NCI-H2196 treated with DMSO at 0.1 percent for 48 hours (cell line): Measurements from ENCODE around the gene FLNA.
"Not testable (repeated sequence)": the region's sequence is repeated elsewhere in the genome, so short reads cannot be mapped to it uniquely, and the experiment has no call there.

Experiments used
- DNase-seq: peaks from one replicate; lab custom pipeline; 2025; ENCODE audit not compliant: unreplicated experiment; lab: John Stamatoyannopoulos, UW

Gene FLNA

GRCh38 chrX:154398668-154399526 is 24.5 kb upstream of the FLNA start:
- DNase-seq: peak; percentile 44

DNA sequence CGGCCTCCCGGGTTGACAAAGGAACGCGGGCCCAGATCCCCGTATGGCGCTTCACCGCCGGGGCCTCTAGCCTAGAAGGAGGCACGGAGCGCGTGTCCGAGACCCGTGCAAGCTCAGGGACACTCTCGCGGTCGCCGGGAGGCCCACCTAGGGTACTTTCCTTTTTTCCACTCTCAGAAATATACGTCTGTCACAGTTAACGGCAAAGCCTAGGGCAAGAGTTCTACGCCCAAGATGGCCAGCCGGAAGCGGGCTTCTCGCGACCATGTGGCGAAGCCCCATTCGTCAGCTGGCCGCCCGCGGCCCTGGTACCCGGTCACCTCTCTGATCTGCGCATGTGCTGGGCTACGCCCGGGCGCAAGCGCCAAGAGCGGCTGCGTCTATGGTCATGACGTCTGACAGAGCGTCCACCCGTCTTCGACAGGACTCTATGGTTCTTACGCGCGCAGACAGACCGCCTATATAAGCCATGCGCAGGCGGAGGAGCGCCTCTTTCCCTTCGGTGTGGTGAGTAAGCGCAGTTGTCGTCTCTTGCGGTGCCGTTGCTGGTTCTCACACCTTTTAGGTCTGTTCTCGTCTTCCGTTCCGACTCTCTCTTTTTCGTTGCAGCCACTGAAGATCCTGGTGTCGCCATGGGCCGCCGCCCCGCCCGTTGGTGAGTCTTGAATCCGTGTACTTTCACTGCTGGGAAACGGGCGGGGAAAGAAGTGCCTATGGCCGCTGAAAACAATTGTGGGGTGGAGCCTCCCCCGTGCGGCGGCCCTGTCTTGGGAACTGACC is 23.6 kb upstream of the FLNA start, which contains the start of gene RPL10:
Gene RPL10, plus strand, starts transcription at position 490 of the 780 bp plus-strand sequence. Its CDS starts 143 bp downstream, at position 633.
- peak; percentile 79 for DNase-seq

- peak; percentile 24 for DNase-seq
Measured at GRCh38 chrX:154396973-154397887, 22.8 kb upstream of the FLNA start.

- not testable (repeated sequence) for DNase-seq
Measured at GRCh38 chrX:154396363-154396762, 21.9 kb upstream of the FLNA start.

- DNase-seq: not testable (repeated sequence)
Measured at GRCh38 chrX:154389812-154390747, 15.6 kb upstream of the FLNA start.

DNA sequence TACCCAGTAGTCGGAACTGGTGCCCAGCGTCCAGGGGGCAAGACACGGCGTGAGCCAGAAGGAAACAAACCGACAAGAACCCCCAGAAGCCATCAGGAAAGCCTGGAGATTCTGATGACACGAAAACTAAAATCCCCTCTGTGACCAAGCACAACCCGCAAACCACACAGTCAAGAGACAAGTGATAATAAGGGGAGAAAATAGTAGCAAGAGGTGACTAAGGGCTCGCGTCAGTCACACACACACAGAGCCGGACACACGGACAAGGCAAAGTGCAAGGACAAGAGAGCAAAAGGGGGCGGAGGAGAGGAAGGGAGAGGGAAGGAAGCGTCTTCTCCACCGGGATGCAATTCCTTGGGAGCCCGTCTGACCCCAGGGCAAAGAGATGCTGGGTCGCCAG is 14.2 kb upstream of the FLNA start:
- DNase-seq: not testable (repeated sequence)

DNA sequence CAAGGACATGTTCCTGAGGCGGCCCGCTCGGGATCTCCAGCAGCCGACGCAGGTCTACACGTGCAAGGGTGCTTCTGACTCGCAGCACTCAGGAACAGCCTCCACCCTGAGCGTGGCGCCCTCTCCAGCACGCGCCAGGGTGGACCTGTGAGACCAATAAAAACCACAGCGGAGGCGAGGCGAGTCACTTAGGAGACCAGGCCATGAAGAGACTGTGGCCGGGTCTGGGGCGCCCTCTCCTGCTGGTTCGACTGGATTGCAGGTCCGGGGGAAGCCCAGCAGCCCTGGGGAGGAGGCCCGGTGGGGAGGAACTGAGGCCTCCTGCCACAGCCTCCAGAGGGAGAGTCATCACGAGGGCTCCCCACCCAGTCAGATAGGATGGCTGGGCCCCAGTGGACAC is 13.7 kb upstream of the FLNA start:
- not testable (repeated sequence) for DNase-seq

DNA sequence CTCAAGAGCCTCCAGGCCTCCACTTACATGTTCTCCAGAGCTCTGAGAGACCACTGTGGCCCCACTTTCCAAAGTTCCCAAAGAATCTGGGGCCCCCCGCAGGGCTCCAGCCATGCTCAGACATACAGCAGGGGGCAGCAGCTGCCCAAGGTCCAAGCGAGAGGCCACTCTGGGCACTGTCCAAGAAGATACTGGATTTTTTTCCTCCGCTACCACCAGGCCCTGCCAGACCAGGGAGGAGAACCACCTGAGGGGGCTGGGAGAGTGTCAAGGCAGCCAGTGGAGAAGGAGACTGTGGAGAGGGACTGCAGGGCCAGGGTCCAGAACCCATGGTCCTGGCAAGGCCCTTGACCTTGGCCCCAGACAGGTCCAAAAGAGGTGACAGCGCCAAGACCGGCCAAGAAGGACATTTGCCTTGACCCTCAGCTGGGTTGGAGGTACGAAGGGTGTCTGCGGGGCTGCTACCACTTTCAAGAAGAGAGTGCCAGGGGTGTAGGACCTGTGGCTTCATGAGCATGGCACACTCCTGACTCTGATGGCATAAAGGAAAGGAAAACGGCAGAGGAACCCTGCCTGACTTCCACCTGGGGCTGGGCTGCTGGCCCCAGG is 10.0 kb upstream of the FLNA start:
- no peak for DNase-seq

GRCh38 chrX:154383359-154384283 is 9.2 kb upstream of the FLNA start:
- no peak for DNase-seq

- DNase-seq: no peak
Measured at GRCh38 chrX:154382483-154383069, 8.1 kb upstream of the FLNA start.

DNA sequence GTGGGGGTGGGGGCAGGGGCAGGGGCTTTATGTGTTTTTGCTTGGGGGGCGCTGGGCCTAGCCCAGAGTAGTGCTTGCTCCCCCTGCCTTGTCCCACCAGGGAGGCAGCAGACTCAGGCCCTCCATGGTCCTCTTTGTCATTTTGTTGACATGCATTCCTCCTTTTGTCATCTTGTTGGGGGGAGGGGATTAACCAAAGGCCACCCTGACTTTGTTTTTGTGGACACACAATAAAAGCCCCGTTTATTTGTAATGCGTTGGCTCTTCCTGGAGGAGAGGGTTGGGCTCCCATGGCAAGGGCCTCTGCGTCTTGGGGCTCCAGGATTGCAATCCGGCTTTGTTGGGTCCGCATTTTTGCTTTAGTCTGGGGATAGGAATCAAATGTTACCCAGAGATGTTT is 6.8 kb upstream of the FLNA start:
- no peak for DNase-seq

- no peak for DNase-seq
Measured at GRCh38 chrX:154380787-154381186, 6.4 kb upstream of the FLNA start.

GRCh38 chrX:154380153-154380552 is 5.7 kb upstream of the FLNA start:
- no peak for DNase-seq

GRCh38 chrX:154379569-154379951 is 5.1 kb upstream of the FLNA start:
- no peak for DNase-seq

DNA sequence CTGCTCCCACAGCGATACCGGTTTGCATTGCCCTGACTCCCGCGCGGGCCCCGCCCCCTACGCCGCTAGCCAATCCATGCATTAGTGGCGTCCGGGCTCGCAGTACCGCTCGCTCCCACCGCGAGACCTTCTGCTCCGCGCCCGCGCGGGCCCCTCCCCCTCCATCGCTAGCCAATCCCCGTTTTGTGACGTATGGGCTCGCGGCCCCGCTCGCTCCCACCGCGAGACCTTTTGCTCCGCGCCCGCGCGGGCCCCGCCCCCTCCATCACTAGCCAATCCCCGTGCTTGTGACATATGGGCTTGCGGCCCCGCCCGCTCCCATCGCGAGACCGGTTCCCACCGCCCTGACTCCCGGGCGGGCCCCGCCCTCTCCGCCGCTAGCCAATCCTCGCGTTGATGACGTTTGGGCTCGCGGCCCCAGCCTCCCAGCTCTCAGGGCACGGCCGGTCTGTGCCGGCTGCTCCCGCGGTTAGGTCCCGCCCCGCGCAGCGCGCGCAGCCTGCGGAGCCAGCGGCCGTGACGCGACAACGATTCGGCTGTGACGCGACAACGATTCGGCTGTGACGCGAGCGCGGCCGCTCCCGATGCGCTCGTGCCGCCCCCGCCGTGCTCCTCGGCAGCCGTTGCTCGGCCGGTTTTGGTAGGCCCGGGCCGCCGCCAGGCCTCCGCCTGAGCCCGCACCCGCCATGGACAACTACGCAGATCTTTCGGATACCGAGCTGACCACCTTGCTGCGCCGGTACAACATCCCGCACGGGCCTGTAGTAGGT is 4.5 kb upstream of the FLNA start, which contains the start of gene EMD:
Gene EMD, plus strand, starts transcription at position 497 of the 770 bp plus-strand sequence. Its CDS starts 190 bp downstream, at position 687.
- DNase-seq: peak; percentile 96

DNA sequence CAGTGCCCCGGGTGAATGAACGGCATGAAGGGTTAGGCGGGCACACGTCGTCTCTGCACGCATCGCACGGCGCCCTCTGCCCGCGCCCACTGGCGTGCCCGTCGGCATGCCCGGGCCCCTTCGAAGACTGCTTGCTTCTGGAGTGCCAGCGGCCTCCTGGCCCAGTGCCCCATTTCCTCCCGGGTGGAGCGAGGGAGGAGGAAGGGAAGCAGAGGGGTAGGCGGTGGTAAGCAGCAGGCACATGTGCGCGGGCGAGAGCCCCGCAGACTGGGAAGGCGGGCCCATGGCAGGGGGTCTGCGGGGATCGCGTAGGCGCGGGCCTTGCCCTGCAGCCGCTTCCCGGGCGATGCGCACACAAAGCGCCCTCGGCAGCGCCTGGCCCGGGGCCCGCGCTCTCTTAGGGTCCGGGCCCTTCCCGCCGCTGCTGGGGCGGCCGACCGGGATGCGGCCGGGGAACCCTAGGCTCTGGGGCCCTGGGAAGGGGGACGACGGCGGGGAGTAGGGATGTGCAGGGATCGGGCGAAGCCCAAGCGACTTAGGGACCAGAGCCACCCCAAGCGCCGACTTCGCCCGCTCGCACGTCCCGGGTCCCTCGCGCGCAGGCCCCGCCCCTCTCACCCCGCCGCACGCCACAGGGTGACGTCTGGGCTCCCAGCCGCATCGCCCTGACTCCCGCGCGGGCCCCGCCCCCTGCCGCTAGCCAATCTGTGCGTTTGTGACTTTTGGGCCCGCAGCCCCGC is 3.8 kb upstream of the FLNA start:
- peak; percentile 32 for DNase-seq
